HepG2 (cell line): Measurements from ENCODE around the gene TRIM8. TPM values are rescaled to one million over a fixed set of nuclear protein-coding genes. Genes with fewer than 3 reads are reported as not detected.

ENCODE experiments used
- AHDC1 ChIP-seq: sonication (generic); formaldehyde crosslinking; IDR thresholded peaks from 2 replicates; pipeline ENCODE4 v1.5.1; 2020; ENCODE audit warnings: mild to moderate bottlenecking, missing genetic modification reagents, borderline replicate concordance
- FOXM1 ChIP-seq: sonication (generic); formaldehyde crosslinking; IDR thresholded peaks from 2 replicates; pipeline ENCODE4 v1.5.0; 2020; ENCODE audit warnings: missing genetic modification reagents
- HNRNPLL ChIP-seq: fragments of 200-400 bp; formaldehyde crosslinking; IDR thresholded peaks from 2 replicates; pipeline ENCODE4 v1.6.1; 2017; ENCODE audit warnings: mild to moderate bottlenecking, low read depth, low read length; ENCODE audit not compliant: poor library complexity, severe bottlenecking
- KDM3A ChIP-seq: IDR thresholded peaks from 2 replicates; pipeline ENCODE4 v1.6.1; 2018; ENCODE audit warnings: low read depth, missing compliant biosample characterization
- MXI1 ChIP-seq: IDR thresholded peaks from 3 replicates; pipeline ENCODE4 v1.6.1; 2012; ENCODE audit warnings: low read depth, low read length, inconsistent platforms, borderline replicate concordance
- SMYD3 ChIP-seq: sonication (generic); formaldehyde crosslinking; IDR thresholded peaks from 2 replicates; pipeline ENCODE4 v1.8.1; 2023; ENCODE audit warnings: mild to moderate bottlenecking, missing genetic modification reagents
- TCF7L2 ChIP-seq: IDR thresholded peaks from 2 replicates; pipeline ENCODE4 v1.6.1; 2011; ENCODE audit warnings: mild to moderate bottlenecking, low read depth, low read length, moderate library complexity
- ZFP36L2 ChIP-seq: sonication (generic); formaldehyde crosslinking; IDR thresholded peaks from 2 replicates; pipeline ENCODE4 v1.4.0; 2020; ENCODE audit warnings: missing genetic modification reagents
- ZNF180 ChIP-seq: sonication (generic); formaldehyde crosslinking; IDR thresholded peaks from 2 replicates; pipeline ENCODE4 v1.4.0; 2020; ENCODE audit warnings: low read depth, missing genetic modification reagents, borderline replicate concordance
- ZNF724P ChIP-seq: sonication (generic); formaldehyde crosslinking; IDR thresholded peaks from 2 replicates; pipeline ENCODE4 v1.8.0; 2022; ENCODE audit warnings: missing genetic modification reagents, borderline replicate concordance
- ZNF775 ChIP-seq: sonication (generic); formaldehyde crosslinking; IDR thresholded peaks from 2 replicates; pipeline ENCODE4 v1.4.0; 2020; ENCODE audit warnings: missing genetic modification reagents, mild to moderate bottlenecking, moderate library complexity, borderline replicate concordance
- polyA plus RNA-seq, 8 experiments: library from polyadenylated mRNA; depleted of rRNA in 3 of 8; stranded (reverse) in 7 of 8; unstranded in 1 of 8; fragments of >200 nt; fragmentation: Illumina TruSeq in 4 of 8; extraction: Trizol in 4 of 8; gene quantifications; 2 replicates each; pipeline versions ENCODE4 v1.2.1 to v1.2.3, GENCODE V29; 2011 to 2016; ENCODE audit warnings: low read depth in 4 of 8, missing spikeins in 1 of 8, mixed read lengths in 1 of 8; ENCODE audit not compliant: insufficient read depth in 1 of 8
- total RNA-seq, 5 experiments: library from RNA; depleted of rRNA; stranded (reverse); fragments of >200 nt; fragmentation: Illumina TruSeq; extraction: Trizol; gene quantifications; 2 replicates each; pipeline ENCODE4 v1.2.3, GENCODE V29; 2016; ENCODE audit warnings: low read depth in 1 of 5
- TF ChIP-seq, protein P1 (sequence below): sonication (generic); formaldehyde crosslinking; IDR thresholded peaks from 2 replicates; pipeline ENCODE4 v1.5.1; 2020; ENCODE audit warnings: mild to moderate bottlenecking, missing genetic modification reagents
- TF ChIP-seq, protein P2 (sequence below): IDR thresholded peaks from 2 replicates; pipeline ENCODE4 v1.6.1; 2016; ENCODE audit warnings: low read depth, control low read depth
- TF ChIP-seq, protein P3 (sequence below): sonication (generic); formaldehyde crosslinking; IDR thresholded peaks from 2 replicates; pipeline ENCODE4 v1.8.1; 2022; ENCODE audit warnings: low read depth, mild to moderate bottlenecking, missing genetic modification reagents
- TF ChIP-seq, protein P4 (sequence below): sonication (generic); formaldehyde crosslinking; conservative IDR thresholded peaks from 2 replicates; pipeline ENCODE4 v1.5.0; 2020; ENCODE audit warnings: missing genetic modification reagents

Gene TRIM8
- total and polyA plus RNA-seq, 2 of the 13 experiments (the other 11 are each of a cell fraction or from before 2014, with no cell fraction given), result 38.9 to 66.5 TPM

- TF ChIP-seq, protein P1, sequence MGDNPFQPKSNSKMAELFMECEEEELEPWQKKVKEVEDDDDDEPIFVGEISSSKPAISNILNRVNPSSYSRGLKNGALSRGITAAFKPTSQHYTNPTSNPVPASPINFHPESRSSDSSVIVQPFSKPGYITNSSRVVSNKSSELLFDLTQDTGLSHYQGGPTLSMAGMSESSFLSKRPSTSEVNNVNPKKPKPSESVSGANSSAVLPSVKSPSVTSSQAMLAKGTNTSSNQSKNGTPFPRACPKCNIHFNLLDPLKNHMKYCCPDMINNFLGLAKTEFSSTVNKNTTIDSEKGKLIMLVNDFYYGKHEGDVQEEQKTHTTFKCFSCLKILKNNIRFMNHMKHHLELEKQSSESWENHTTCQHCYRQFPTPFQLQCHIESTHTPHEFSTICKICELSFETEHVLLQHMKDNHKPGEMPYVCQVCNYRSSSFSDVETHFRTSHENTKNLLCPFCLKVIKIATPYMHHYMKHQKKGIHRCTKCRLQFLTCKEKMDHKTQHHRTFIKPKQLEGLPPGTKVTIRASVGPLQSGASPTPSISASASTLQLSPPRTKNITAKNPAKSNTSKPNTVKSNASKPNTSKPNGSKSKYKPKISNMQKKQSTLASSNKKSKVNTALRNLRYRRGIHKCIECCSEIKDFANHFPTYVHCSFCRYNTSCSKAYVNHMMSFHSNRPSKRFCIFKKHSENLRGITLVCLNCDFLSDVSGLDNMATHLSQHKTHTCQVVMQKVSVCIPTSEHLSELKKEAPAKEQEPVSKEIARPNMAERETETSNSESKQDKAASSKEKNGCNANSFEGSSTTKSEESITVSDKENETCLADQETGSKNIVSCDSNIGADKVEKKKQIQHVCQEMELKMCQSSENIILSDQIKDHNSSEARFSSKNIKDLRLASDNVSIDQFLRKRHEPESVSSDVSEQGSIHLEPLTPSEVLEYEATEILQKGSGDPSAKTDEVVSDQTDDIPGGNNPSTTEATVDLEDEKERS, result 0 out of 2 replicates have a peak, but pooled peaks have one; percentile 23
- TF ChIP-seq SMYD3 (CRISPR knock-in tag) (no peak), MXI1 (peak; percentile 64; the same call in 1 of the 3 replicates), ZNF724P (no peak), TCF7L2 (no peak), ZFP36L2 (CRISPR knock-in tag) (no peak), ZNF775 (CRISPR knock-in tag) (no peak), HNRNPLL (no peak), KDM3A (CRISPR knock-in tag) (no peak), AHDC1 (CRISPR knock-in tag) (no peak), ZNF180 (0 out of 2 replicates have a peak, but pooled peaks have one; percentile 66), FOXM1 (no peak)
- TF ChIP-seq, protein P2, sequence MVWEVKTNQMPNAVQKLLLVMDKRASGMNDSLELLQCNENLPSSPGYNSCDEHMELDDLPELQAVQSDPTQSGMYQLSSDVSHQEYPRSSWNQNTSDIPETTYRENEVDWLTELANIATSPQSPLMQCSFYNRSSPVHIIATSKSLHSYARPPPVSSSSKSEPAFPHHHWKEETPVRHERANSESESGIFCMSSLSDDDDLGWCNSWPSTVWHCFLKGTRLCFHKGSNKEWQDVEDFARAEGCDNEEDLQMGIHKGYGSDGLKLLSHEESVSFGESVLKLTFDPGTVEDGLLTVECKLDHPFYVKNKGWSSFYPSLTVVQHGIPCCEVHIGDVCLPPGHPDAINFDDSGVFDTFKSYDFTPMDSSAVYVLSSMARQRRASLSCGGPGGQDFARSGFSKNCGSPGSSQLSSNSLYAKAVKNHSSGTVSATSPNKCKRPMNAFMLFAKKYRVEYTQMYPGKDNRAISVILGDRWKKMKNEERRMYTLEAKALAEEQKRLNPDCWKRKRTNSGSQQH (CRISPR knock-in tag), result 0 out of 2 replicates have a peak, but pooled peaks have one; percentile 9
- TF ChIP-seq, protein P3, sequence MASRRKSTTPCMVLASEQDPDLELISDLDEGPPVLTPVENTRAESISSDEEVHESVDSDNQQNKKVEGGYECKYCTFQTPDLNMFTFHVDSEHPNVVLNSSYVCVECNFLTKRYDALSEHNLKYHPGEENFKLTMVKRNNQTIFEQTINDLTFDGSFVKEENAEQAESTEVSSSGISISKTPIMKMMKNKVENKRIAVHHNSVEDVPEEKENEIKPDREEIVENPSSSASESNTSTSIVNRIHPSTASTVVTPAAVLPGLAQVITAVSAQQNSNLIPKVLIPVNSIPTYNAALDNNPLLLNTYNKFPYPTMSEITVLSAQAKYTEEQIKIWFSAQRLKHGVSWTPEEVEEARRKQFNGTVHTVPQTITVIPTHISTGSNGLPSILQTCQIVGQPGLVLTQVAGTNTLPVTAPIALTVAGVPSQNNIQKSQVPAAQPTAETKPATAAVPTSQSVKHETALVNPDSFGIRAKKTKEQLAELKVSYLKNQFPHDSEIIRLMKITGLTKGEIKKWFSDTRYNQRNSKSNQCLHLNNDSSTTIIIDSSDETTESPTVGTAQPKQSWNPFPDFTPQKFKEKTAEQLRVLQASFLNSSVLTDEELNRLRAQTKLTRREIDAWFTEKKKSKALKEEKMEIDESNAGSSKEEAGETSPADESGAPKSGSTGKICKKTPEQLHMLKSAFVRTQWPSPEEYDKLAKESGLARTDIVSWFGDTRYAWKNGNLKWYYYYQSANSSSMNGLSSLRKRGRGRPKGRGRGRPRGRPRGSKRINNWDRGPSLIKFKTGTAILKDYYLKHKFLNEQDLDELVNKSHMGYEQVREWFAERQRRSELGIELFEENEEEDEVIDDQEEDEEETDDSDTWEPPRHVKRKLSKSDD (CRISPR knock-in tag), result no peak
- TF ChIP-seq, protein P4, sequence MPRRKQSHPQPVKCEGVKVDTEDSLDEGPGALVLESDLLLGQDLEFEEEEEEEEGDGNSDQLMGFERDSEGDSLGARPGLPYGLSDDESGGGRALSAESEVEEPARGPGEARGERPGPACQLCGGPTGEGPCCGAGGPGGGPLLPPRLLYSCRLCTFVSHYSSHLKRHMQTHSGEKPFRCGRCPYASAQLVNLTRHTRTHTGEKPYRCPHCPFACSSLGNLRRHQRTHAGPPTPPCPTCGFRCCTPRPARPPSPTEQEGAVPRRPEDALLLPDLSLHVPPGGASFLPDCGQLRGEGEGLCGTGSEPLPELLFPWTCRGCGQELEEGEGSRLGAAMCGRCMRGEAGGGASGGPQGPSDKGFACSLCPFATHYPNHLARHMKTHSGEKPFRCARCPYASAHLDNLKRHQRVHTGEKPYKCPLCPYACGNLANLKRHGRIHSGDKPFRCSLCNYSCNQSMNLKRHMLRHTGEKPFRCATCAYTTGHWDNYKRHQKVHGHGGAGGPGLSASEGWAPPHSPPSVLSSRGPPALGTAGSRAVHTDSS, result no peak
Measured at GRCh38 chr10:102645388-102645740, 1.1 kb downstream of the TRIM8 start (continued).
